Testis (tissue), 2 donors: ENCODE measurements around the gene PCDHAC1.

Source experiments
- CTCF ChIP-seq, 3 experiments: fragments of 450-650 bp in 2 of 3; fragments of 200-600 bp in 1 of 3; sonication (generic) in 1 of 3; IDR thresholded peaks; one replicate each; pipeline ENCODE4 v1.5.1; 2016 to 2019; ENCODE audit warnings: antibody characterized with exemption in 3 of 3, mild to moderate bottlenecking in 2 of 3, moderate library complexity in 1 of 3
- POLR2A ChIP-seq: fragments of 450-650 bp; IDR thresholded peaks from one replicate; pipeline ENCODE4 v1.6.1; 2017; ENCODE audit warnings: antibody characterized with exemption, mild to moderate bottlenecking, moderate library complexity

- no peak for TF ChIP-seq POLR2A
- TF ChIP-seq CTCF (IDR thresholded peaks at IDR 0.05): no peak
Measured at GRCh38 chr5:140927228-140927573, 1.1 kb downstream of the PCDHAC1 start.
